ENCODE data around the gene MTG1.

MTG1 gene

DNA sequence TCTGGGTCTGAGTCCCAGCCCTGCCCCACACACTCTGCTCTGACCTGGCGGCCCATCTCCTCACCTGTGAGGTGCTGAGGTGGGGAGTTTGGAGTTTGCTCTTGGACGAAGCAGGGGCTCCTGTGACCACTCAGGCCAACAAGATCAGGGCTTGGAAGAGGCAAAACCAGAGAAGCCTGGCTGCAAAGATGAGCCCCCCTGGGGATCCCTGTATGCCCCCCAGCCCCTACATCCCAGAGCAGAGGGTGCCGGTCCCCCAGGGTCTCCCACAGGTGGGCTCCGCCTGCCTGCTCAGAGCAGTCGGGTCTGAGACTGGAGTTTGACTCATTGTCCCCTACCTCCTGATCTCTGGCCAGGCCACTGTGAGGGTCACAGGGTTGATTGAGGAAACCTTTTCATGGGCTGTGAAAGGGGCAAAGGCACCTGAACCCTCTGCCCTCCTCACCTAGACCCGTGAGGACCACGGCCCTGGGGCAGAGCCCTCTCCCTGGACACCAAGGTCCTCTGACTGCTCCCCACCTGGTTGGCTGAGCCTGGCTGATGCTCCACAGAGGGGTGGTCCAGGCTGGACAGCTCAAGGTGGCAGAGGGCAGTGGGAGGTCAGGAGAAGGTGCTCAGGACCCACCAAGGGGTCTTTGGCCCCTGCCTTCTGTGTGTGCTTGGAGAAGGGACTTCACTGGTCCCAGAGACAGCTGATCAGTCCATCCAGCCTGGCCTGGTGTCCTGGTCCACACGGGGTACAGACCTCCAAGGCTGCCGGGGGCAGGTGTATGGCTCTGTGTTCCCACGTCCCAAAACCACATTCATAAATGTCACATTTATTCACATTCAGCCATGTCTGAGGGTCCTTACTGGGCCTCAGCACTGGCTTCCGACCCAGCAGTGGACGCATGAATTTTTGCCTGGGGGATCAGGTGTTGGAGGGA, 50.6 kb downstream of the MTG1 start:
- H3K4me1 Mint-ChIP-seq = peaks cover 6 to 14% of the 10 kb centered on the region in 2 donors
- H3K9me3 Mint-ChIP-seq = peaks cover 29 to 30% of the 10 kb centered on the region in 2 donors
- H3K4me3 Mint-ChIP-seq = no peak overlapping the region
- H3K36me3 Mint-ChIP-seq = peaks cover 24 to 34% of the 10 kb centered on the region in 2 donors
- peaks cover 20 to 27% of the 10 kb centered on the region in 2 donors for H3K27me3 Mint-ChIP-seq
- DNase-seq (no peak), ATAC-seq (replicated peaks) (no peak)
- no peak overlapping the region for H3K27ac Mint-ChIP-seq

GRCh38 chr10:133445268-133445732, 51.3 kb downstream of the MTG1 start:
- H3K4me1 Mint-ChIP-seq = peaks cover 6 to 14% of the 10 kb centered on the region in 2 donors
- peaks cover 24 to 34% of the 10 kb centered on the region in 2 donors for H3K36me3 Mint-ChIP-seq
- H3K9me3 Mint-ChIP-seq = peaks cover 29 to 30% of the 10 kb centered on the region in 2 donors
- H3K4me3 Mint-ChIP-seq = no peak overlapping the region
- no peak for DNase-seq
- ATAC-seq (replicated peaks) = no peak
- H3K27me3 Mint-ChIP-seq = peaks cover 20 to 27% of the 10 kb centered on the region in 2 donors
- no peak overlapping the region for H3K27ac Mint-ChIP-seq

DNA sequence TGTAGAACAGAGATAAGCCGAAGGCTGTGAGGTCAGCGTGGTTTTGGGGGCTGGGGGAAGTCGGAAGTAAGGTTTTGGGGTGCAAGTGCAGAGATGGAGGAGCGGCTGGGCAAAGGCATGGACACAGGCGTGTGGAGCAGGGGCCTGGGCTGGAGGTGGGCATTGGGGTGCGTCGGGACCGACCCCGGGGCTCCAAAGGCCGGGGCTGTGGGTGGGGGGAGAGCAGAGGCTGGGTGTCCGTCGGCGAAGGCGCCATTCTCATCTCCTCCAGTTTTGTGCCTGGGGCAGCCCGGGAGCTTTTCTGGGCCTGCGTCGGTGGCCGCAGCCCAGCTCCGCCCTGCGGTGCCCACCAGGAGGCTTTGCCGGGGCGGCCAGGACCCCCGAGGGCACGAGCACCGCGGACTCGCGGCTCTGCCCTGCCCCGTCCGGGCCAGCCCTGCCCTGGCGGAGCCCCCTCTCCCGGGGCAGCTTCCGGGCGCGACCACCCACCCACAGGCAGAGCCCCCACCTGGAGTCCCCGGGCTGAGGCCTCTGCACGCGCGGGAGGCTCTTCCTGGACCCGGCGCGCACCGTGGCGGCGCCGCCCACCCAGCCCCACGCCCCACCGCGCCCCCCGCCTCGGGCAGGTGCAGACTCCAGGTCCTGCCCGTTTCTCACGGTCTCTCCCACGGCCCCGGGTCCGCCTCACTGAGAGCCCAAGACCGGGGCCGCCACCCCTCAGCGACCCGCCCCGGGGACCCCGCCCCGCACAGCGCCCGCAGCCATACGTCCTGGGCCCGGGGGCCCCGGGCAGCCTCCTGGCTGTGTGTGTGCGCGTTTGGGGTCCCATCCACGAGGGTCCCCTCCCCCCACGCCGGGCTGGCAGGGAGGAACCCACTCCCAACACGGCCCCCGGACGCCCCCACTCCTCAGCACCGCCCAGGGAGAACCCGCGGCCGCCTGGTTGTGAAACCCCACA, 52.1 kb downstream of the MTG1 start:
- DNase-seq (no peak), ATAC-seq (replicated peaks) (no peak)
- Mint-ChIP-seq H3K27ac (no peak overlapping the region), H3K4me1 (peaks cover 6 to 14% of the 10 kb centered on the region in 2 donors), H3K27me3 (peaks cover 20 to 27% of the 10 kb centered on the region in 2 donors), H3K9me3 (peaks cover 29 to 30% of the 10 kb centered on the region in 2 donors), H3K36me3 (peaks cover 24 to 34% of the 10 kb centered on the region in 2 donors), H3K4me3 (no peak overlapping the region)

- DNase-seq (no peak), ATAC-seq (replicated peaks) (no peak)
- Mint-ChIP-seq H3K4me3 (no peak overlapping the region), H3K27me3 (peaks cover 20 to 27% of the 10 kb centered on the region in 2 donors), H3K9me3 (peaks cover 29 to 30% of the 10 kb centered on the region in 2 donors), H3K36me3 (peaks cover 24 to 34% of the 10 kb centered on the region in 2 donors), H3K4me1 (peaks cover 6 to 14% of the 10 kb centered on the region in 2 donors), H3K27ac (no peak overlapping the region)
These were observed 53.0 kb downstream of the MTG1 start for GRCh38 chr10:133446979-133447378.

DNA sequence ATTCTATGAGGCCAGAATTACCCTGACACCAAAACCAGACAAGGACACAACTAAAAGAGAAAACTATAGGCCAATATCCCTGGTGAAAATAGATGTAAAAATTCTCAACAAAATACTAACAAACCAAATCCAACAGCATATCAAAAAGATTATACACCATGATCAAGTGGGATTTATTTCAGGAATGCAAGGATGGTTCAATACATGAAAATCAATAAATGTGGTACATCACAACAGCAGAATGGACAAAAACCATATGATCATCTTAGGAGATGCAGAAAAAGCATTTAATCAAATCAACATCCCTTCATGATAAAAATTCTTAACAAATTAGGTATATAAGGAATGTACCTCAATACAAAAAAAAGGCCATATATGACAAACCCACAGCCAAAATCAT, 54.2 kb downstream of the MTG1 start:
- DNase-seq = no peak
- H3K4me1 Mint-ChIP-seq = peaks cover 0 to 7% of the 10 kb centered on the region in 2 donors

DNA sequence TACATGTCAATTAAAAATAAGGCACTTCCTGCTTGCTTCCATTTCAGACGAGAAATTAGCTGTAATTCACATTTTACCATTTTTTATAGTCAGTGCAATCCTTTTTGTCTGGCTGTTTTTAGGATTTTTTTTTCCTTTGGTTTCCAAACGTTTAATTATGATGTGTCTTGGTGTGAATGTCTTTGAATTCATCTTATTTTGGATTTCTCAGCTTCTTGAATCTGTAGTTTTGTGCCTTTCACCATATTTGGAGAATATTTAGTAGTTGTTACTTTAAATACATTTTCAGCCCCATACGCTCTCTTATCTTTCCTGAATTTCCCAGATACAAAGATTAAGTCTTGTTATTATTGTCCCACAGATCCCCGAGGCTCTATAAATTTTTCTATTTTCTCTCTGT, 57.4 kb downstream of the MTG1 start:
- Mint-ChIP-seq H3K36me3 (peaks cover 13 to 16% of the 10 kb centered on the region in 2 donors), H3K9me3 (peaks cover 21 to 23% of the 10 kb centered on the region in 2 donors), H3K27me3 (peaks cover 7 to 15% of the 10 kb centered on the region in 2 donors), H3K27ac (no peak overlapping the region), H3K4me1 (no peaks in the 10 kb centered on the region), H3K4me3 (no peak overlapping the region)
- ATAC-seq (replicated peaks) (no peak), DNase-seq (no peak)

More for the DNA sequence above, 54.2 kb downstream of the MTG1 start:
- H3K36me3 Mint-ChIP-seq = peaks cover 22 to 29% of the 10 kb centered on the region in 2 donors
- H3K4me3 Mint-ChIP-seq = no peak overlapping the region
- no peak overlapping the region for H3K27ac Mint-ChIP-seq
- ATAC-seq (replicated peaks) = no peak
- peaks cover 29 to 30% of the 10 kb centered on the region in 2 donors for H3K9me3 Mint-ChIP-seq
- peaks cover 20 to 27% of the 10 kb centered on the region in 2 donors for H3K27me3 Mint-ChIP-seq

DNA sequence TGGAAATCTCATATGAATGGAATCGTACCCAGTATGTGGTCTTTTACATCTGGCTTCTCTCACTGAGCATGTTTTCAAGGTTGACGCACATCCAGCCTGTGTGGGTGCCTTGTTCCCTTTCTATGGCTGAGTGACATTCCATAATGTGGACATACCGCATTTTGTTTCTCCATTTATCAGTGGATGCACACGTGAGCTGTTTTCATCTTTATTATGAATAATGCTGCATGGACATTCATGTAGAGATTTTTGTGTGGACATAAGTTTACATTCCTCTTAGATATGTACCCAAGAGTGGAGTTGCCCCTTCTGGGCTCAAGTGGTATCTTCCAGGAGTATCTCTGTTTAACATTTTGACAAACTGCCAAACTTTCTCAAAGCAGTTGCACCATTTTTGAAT, 58.5 kb downstream of the MTG1 start:
- no peak overlapping the region for H3K27ac Mint-ChIP-seq

DNA sequence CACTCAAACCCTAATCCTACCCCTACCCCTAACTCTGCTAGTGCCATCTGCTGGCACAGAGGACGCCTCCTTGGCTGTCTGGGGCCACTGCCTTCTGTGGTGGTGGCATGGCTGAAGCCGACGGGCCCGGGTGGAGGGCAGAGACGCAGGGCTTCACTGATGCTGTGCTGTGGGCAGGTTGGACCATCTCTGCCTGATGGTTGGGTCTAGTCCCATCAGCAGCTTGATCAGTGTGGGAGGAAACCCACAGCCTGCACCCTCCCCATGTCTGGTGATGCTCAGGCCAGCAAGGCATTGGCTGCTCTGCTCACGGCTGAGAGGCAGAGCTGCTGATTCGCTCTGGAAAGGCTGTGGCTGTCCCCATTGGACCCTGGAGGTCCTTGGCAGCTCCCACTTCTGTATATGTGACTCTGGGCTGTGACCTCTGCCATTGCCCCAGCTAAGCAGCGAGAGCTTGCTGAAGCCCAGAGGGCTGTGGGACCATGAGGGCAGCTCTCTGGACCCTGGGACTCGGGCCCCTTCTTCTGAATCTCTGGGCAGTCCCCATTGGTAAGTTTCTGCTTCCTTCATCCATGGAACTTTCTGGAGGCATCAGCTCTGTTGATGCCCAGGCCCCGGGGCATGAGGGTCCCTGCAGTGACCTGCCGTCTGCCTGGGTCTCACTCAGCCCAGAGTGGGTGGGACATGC, 59.7 kb downstream of the MTG1 start, which contains the start of gene SCART1:
TSS of gene SCART1 (plus strand) at position 430 of the 688 bp plus-strand sequence. CDS start at position 483, 53 bp downstream.
- Mint-ChIP-seq H3K9me3 (peaks cover 4 to 6% of the 10 kb centered on the region in 2 donors), H3K27ac (no peak within 1 kb of the TSS), H3K27me3 (peaks cover 0 to 4% of the 10 kb centered on the region in 2 donors), H3K4me3 (no peak within 1 kb of the TSS), H3K36me3 (peaks cover 1 to 2% of the 10 kb centered on the region in 2 donors), H3K4me1 (no peaks in the 10 kb centered on the region)
- ATAC-seq (replicated peaks) = no peak
- DNase-seq = no peak

More for the DNA sequence above, 58.5 kb downstream of the MTG1 start:
- DNase-seq (no peak), ATAC-seq (replicated peaks) (no peak)
- Mint-ChIP-seq H3K4me3 (no peak overlapping the region), H3K36me3 (peaks cover 6 to 7% of the 10 kb centered on the region in 2 donors), H3K4me1 (no peaks in the 10 kb centered on the region), H3K27me3 (peaks cover 0 to 8% of the 10 kb centered on the region in 2 donors), H3K9me3 (peaks cover 13 to 15% of the 10 kb centered on the region in 2 donors)

DNA sequence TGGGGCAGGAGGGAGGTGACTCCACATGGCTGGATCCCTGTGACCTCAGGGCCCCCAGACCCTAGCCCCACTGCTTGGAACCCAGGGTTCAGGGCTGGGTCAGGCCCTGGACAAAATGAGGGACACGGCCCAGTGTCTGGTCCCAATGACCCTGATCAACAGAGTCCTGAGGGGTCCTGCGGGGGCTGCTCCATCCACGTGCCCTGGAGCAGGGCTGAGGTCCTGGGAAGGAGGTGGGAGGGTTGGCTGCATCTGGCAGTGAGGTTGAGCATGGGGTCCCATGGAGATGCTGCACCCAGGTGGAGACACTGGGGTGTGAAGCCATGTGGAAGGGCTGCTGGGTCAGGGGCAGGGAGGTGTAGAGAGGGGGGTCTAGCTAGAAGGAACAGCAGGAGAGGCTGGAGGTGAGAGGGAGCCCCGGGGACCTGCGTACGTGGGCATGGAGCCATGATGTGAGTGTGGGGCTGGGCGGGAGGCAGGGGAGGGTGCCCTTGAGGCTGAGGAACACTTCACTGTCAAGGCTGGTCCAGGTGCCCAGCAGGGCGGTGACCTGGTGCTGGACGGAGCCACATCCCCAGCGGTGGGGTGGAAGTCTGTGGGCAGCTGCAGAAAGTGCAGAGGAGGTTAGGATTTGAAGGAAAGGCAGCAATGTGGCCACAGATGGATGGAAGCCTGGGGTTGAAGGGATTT, 60.4 kb downstream of the MTG1 start:
- no peak overlapping the region for H3K4me3 Mint-ChIP-seq
- peaks cover 1 to 5% of the 10 kb centered on the region in 2 donors for H3K36me3 Mint-ChIP-seq
- peaks cover 0 to 2% of the 10 kb centered on the region in 2 donors for H3K27me3 Mint-ChIP-seq
- H3K27ac Mint-ChIP-seq = no peak overlapping the region
- no peak for ATAC-seq (replicated peaks)
- H3K4me1 Mint-ChIP-seq = no peaks in the 10 kb centered on the region
- DNase-seq = no peak
- H3K9me3 Mint-ChIP-seq = peaks cover 1 to 3% of the 10 kb centered on the region in 2 donors

DNA sequence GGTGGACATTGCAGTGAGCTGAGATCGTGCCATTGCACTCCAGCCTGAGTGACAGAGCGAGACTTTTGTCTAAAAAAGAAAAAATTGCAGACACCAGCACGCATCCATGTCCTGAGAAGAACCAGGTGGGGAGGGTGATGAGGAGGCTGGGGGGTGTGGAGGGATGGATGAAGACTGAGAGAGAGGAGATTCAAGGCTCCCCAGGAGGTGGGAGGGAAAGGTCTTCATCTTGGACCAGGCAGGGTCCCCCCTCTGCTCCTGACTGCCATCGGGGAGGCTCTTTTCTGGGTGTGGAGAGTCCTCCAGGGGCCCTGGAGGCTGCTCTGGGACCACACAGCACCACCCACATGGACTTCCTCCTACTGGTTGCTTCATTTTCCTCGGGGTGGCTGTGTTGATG, 61.2 kb downstream of the MTG1 start:
- DNase-seq (no peak), ATAC-seq (replicated peaks) (no peak)
- no peak overlapping the region for H3K4me3 Mint-ChIP-seq
- no peaks in the 10 kb centered on the region for H3K27me3 Mint-ChIP-seq
- no peaks in the 10 kb centered on the region for H3K9me3 Mint-ChIP-seq
- peaks cover 0 to 5% of the 10 kb centered on the region in 2 donors for H3K36me3 Mint-ChIP-seq
- H3K4me1 Mint-ChIP-seq = no peaks in the 10 kb centered on the region
- H3K27ac Mint-ChIP-seq = no peak overlapping the region

GRCh38 chr10:133455611-133456031, 61.7 kb downstream of the MTG1 start:
- no peaks in the 10 kb centered on the region for H3K9me3 Mint-ChIP-seq
- H3K4me1 Mint-ChIP-seq = no peaks in the 10 kb centered on the region
- no peak overlapping the region for H3K27ac Mint-ChIP-seq
- peaks cover 0 to 5% of the 10 kb centered on the region in 2 donors for H3K36me3 Mint-ChIP-seq
- ATAC-seq (replicated peaks) (no peak), DNase-seq (no peak)
- no peaks in the 10 kb centered on the region for H3K27me3 Mint-ChIP-seq
- no peak overlapping the region for H3K4me3 Mint-ChIP-seq

GRCh38 chr10:133456041-133456951, 62.3 kb downstream of the MTG1 start:
- no peaks in the 10 kb centered on the region for H3K27me3 Mint-ChIP-seq
- peaks cover 0 to 5% of the 10 kb centered on the region in 2 donors for H3K36me3 Mint-ChIP-seq
- no peak for ATAC-seq (replicated peaks)
- H3K4me1 Mint-ChIP-seq = no peaks in the 10 kb centered on the region
- no peaks in the 10 kb centered on the region for H3K9me3 Mint-ChIP-seq
- DNase-seq = no peak
- H3K27ac Mint-ChIP-seq = no peak overlapping the region
- no peak overlapping the region for H3K4me3 Mint-ChIP-seq
